GM18507 (cell line): ENCODE results near the gene LYL1.

Source experiments
- DNase-seq: peaks from one replicate; pipeline ENCODE4 v3.0.0; 2011; ENCODE audit warnings: low read depth; ENCODE audit not compliant: insufficient read length; ENCODE audit errors: extremely low spot score
- FAIRE-seq: peaks from 2 replicates; lab custom pipeline; 2011; peaks lifted over from hg19 to GRCh38; lab: Jason Lieb, UNC

Gene LYL1

DNA sequence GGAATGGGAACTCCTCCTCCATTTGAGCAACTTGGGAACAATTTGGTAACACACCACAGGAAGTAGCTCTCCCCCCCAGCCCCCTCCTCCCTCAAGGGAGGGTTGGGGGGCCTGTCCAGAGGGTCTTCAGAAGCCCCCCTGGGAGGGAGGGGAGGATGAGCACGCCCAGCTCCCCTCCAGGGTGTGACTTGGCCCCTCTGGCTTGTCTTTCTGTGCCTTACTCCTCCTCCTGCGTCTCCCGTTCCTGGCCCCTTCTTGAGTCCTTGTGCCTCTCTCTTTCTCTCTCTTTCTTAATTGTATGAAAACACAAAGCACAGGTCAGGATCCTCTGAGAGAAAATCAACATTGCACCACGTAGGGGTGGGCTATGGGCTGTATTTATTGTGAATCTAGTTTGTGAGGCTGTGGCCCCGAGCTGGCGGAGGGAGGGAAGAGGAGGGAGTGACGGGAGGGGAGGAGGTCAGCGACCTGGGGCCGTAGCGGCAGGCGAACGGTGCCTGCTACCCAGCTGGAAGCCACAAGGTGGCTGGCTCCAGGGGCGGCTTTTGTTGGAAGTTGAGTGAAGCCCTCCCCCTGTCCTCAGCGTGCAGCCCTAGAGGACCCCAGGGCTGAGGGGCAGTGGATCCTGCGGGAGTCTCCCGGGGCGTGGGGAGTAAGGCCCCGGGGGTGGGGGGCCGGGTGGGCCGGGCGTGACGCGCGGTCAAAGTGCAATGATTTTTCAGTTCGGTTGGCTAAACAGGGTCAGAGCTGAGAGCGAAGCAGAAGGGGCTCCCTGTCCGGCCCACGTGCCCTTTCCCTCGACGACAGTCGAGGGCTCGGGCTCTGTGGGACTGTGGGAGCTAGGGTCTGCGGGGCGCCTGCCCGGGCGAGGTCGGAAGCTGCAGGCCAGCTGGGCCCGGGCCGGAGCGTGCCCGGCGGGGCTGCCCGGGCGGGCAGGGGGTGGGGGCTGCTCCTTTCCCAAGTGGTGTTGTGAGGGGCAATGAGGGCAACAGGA lies 6.4 kb downstream of the LYL1 start:
- no peak for FAIRE-seq
- DNase-seq = no peak

DNA sequence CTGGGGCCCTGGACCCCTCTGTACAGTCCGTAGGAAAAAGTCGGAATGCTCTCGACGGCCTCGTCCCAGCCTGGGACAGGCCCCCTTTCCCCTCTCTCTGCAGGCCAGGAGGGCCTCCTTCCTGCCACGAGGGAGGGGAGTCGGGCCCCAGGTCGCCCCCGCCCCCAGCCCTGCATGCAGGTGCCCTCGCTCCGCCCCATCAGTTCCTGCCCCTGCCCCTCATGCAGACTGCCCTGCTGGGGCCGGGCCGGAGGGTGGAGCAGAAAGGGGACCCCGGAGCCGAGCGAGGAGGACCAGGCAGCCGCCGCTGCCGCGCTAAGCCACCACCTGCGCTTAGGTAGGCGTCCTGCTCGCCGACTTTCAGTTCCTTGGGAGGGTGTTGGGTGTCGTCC lies 7.3 kb downstream of the LYL1 start:
- no peak for FAIRE-seq
- DNase-seq = no peak

DNA sequence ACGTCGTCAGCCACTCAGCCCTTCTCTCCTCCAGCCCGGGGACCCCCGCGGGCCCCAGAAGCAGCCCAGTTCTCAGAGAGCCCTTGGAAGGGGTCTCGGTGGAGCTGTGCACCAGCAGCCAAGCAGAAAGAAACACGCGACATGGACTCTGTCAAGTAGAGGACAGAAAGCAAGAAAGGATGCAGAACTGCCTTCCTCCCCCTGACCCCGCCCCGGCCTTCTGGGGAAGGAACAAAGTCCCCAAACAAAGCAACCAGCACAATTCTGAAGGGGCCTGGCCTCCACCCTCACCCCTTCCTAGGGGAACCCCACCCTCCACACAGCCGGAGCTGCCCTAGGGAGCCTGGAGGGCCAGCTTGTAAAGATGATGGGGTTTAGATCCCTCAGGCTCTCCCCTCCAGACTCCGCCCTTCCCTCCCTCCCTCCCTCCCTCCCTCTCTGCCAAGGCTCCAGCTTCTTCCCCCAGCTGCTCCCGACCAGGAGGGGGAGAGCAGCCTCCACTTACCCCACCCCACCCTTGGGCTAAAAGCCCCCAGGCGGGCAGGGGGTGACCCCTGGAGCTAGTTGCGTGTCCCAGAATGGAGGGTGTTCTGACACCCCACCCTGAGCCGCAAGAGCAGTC lies 7.8 kb downstream of the LYL1 start:
- no peak for FAIRE-seq
- DNase-seq = no peak

DNA sequence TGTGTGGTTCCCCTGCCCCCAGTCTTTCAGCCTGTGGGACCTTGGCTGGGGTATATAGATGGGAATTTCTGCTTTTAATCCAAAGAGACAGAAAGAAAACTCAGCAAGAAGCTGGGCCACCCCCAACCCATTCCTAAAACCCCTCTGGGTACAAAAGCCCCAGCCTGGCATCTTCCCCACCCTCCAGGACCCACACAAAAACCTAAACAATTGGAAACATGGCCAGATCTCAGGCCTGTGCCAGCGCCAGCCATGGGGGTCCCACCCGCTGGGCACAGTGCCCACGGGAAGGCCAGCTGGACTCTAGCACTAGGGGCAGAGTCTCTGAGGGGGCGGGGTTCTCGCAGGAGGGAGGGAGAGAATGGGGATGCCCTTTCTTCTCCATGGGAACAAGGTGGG lies 8.6 kb downstream of the LYL1 start:
- no peak for DNase-seq
- no peak for FAIRE-seq

DNA sequence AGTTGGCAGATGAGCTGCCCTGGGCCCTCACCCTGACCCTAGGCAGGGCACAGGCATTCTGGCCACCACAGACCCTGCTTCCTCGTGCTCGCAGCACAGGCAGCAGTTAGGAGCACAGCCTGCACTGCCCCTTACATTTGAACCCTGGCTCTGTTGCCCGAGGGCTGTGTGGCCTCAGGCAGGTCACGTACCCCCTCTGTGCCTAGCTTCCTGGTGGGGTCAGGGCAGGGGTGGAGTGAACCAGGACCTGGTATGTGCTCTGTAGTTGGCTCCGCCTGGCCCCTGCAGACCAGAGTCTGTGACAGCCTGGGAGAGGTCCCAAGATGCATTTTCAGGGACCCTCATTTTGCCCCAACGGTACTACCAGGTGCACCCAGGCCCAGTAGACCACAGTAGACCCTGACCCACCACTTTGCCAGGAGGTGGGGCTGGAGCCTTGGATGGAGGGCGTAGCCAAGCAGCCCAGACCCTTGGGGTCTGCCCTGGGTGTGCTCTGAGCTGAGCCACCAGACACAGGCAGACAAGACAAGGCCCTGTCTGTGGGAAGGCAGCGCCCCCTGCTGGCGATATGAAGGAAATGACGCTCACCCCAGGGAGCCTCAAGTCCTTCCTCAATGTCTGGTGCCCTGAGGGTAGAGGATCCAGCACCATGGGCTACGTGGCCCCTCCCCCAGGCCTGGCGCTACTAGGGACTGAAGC lies 9.1 kb downstream of the LYL1 start:
- DNase-seq = peak; percentile 70
- peak; percentile 93 for FAIRE-seq

DNA sequence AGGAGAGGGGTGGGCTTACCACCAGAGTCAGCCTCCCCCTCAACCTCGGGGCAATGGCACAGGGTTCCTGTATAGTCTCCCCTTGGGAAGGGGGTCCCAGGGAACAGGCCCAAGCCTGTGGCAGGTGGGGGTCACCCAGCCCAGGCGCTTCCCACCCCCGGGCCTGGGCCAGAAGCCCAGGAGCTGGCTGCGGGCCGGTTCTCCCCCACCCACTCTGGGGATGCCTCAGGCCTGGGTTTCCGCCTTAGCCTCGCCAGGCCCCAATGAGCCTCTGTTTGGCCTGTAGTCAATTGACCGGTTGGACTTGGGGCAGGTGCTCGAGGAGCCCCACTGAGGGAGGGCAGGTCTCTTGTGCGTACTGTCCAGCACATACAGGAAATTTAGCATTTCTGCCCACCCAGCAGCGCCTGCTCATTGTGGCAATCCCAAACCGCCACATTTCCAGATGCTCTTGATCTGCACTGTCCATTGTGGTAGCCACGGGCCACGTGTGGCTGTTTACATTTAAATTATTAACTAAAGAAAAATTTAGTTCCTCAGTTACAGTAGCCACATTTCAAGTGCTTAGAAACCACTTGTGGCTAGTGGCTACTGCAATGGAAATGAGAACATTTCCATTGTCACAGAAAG lies 9.9 kb downstream of the LYL1 start:
- no peak for DNase-seq
- FAIRE-seq = no peak

DNA sequence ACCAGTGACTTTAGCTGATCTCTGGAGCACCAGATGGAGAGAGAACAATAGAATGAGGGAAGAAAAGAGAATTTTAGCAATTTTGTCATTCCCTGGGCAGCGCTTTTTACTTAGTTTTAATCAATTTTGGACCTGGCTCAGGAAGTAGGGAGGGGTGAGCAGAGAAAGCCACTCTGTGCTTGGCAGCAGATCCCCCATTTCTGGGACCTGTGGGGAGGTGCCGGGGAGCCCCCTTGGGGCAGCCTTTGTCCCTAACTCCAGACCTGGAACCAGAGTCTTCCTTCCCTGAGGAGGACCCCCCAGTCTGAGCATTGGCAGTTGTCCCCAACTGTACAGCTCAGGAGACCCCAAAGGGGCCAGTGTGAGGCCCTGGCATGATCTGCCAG lies 10.5 kb downstream of the LYL1 start:
- FAIRE-seq (no peak), DNase-seq (no peak)

DNA sequence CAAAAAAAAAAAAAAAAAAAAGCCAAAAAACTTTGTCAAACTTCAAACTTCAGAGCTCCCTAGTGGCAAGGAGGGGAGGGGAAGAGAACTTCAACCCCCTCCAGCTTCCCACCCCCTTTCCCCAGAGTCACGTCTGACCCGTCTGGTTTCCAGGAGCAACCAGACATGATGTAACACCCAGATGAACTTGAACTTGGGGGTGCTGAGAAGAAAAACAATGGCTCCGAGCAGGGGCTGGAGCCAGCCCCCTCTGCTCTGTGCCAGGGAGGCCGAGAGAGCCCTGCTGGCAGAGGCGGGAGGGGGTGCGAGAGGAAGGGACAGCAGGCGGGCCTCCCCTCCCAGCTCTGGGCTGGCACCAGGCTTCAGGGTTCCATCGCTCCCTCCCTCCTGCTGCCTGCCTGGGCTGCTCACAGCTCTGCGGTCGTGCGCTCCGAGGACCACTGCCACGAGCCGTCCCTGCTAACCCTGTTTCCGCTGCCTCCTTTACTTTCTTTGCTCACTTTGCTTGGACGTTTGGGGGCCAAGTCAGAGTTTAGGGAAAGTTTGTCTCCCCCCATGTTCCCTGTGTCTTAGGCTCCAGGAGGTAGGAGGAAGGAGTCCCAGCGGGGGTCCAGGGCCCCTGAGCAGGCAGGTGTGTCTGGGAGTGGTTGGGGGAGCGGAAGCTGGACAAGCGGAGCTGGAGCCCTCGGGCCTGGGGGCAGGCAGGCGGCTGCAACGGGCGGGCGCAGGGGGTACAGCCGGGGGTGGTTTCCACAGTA lies 11.1 kb downstream of the LYL1 start:
- FAIRE-seq (no peak), DNase-seq (no peak)

DNA sequence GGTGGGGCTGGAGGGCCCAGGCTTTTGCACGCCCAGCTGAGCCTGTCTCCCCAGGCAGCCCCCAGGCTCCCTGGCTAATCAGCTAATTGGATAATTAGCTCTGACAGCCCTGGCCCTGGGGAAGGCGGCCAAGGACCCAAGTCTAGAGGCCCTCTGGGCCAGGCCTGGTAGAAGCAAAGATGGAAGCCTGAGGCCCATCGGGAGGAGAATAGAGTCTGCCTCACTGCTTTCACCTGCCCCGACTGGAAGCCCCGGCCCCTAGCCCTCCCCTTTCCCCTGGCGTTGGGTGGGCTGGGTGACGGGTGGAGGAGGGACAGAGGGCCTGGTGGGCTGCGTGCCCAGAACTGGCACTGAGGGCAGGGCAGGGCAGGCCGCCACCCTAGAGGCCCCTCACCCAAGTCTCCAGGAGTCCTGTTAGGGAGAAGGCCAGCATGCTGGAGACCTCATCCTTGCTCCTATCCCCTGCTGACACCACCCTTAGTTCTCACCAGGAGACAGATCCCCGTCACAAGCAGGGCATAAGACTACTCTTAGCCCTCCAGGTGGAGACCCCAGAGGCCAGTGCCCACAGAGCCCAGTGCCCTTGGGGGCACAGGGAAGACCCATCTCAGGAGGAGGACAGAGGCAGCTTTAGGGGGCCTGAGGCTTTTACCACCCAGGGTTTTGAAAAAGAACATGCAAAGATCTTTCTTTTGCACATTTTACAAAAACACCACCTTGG lies 12.0 kb downstream of the LYL1 start:
- no peak for FAIRE-seq
- no peak for DNase-seq

DNA sequence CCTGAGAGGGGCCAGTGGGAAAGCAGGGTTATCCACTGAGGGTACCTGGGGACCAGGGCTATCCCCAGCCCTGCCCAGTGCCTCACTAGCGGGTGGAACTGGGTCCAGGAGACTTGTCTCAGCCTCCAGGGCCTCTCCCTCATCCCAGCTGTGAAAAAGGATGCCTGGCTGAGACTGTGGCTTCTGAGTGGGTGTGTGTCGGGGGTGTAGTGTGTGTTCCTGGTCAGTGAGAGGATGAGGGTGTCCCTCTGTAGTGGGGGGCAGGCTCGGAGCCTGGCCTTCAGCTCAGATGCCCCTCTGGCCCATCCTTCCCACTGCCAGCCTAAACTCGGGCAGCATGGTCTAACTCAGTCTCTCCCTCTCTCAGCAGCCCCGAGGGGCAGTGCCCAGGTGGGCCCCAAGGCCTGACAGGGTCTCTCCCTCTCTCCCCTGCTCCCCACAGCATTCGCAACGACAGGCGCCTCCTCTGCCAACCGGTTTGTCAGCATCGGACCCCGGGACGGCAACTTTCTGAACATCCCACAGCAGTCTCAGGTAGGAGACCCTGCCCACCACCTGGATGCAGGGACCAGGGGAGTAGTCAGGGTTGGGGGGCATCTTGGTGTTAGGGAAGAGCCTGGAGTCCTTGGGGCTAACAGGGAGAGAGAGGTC lies 12.7 kb downstream of the LYL1 start:
- FAIRE-seq (no peak), DNase-seq (no peak)

DNA sequence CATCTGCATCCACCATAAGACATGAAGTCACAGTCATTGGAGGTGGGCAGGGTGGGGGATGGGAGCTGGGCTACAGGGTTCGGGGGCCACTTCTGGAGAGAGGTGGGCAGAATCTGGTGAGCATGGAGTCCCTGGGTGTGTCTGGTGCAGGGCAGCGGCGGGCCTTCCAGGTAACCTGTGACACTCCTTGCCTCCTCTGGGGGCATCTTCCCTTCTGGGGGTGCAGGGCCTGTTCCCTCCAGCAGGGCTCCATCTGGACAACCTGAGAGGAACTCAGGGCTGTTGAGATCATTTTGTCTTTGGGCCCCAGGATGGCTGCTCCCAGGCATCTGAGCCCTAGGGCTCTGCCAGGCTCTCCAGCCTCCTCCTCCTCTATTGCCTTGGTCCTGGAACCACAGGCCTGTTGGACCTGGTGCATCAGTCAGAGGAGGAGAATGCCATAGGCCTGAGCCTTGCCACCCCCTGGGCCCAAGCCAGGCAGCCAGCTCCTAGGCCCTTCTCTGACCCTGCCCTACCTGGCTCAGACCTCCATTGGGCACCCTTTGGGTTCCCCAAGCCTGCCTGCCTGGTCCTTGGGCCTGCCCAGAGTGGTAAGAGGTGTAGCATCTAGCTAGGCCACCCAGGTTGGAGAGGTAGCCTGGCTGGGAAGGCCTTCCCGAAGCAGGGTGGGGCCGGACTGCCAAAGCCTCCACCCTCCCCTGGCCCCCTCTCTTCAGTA lies 13.4 kb downstream of the LYL1 start:
- DNase-seq (no peak), FAIRE-seq (no peak)

DNA sequence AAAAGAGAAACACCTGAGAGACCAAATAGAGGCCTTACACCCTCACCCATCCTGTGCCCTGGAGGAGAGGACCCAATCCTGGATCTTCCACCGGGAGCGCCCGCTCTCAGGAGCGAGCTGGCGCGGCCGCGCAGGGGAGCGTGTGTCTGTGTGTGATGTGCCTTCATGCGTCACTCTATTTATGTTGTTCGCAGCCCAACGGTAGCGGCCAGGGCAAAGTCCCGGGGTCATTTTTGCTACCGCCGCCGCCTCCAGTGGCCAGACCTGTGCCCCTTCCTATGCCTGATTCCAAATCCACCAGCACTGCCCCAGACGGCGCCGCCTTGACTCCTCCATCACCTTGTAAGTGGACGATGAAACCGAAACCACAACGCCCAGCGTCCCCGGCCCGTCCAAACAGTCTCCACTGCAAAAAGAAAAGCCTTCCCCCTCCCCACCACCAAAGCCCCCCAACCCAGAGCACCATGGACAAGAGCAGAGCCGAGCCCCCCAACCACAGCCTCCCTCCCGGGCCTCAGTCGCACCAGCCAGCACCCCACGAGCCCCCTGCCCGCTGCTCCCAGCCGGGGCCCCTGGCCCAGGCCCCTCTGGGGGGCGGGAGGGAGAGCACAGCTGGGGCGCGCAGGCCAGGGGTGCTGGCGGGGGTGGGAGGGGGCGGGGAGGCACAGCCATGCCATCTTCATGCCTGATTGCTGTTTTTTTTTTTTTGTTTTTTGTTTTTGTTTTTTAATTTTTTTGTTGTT lies 14.7 kb downstream of the LYL1 start:
- DNase-seq = no peak
- no peak for FAIRE-seq

DNA sequence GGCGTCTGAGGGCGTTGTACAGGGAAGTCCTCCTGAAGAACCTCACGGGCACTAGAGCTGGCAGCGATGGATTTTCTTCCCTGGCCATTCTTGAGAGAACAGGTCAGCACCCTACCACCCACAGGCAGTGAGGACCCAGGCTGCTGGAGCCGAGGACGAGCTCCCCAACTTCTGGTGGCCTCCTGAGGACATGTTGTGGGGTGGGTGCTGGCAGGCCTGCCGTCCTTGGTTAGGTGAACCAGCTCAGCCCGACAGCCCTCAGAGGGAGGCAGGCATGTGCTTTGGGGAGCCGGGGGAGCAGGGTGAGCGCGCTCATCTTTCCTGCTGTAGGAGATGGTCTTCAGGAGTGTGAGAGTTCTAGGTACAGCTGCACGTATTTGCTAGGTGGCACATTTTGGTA lies 15.4 kb downstream of the LYL1 start:
- DNase-seq (no peak), FAIRE-seq (no peak)

DNA sequence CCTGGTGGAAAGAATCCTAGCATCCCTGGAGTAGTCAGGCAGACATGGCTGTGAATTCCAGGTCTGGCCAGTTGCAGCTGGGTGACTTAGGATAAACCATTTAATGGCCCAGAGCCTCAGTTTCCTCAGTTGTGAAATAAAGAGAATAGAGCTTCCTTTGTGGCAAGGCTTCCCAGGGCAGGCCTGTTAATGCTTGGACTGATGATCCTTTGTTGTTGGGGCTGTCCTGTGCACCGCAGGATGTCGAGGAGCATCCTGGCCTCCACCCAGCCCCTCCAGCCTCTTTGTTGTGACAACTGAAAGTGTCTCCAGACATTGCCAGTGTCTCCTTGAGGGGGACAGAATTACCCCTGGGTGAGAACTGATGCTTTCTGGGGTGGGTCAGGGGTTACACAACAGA lies 16.3 kb downstream of the LYL1 start:
- DNase-seq = no peak
- no peak for FAIRE-seq

DNA sequence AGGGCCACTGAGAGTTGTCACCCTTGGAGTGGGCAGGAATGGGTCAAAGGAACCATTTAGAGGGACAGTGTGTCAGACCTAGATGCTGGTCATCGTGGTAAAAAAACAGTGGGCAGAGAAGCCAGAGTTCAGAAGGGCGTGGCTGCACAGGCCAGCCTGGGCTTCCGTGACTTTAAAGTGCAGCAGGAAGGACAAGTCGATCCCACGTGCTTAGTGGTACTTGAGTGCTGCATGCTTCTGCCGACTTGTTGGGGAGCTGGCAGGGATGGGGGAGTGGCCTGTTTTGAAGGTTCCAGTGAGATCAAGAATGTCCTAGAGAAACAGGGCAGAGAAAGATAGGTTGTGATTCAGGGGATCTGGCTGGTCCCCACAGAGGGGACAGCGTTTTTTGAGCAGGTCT lies 17.0 kb downstream of the LYL1 start:
- no peak for FAIRE-seq
- no peak for DNase-seq

DNA sequence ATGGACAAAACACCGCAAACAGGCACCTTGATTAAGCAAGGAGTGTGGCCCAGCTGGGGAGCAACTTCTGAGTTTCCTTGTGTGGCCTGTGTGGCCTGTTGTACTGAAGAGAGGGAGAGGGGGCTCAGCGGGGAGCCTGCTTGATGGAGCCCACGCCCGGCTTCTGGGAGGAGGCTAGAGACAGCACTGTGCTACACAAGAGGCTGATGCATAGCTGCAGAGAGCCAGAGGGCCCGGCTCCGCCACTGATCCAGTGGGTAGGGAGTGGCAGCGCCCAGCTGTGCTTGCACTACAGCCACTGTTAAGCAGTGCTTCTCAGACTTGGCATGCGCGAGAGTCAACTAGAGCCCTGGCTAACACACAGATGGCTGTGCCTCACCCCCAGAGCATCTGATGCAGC lies 19.0 kb downstream of the LYL1 start:
- DNase-seq (no peak), FAIRE-seq (no peak)

DNA sequence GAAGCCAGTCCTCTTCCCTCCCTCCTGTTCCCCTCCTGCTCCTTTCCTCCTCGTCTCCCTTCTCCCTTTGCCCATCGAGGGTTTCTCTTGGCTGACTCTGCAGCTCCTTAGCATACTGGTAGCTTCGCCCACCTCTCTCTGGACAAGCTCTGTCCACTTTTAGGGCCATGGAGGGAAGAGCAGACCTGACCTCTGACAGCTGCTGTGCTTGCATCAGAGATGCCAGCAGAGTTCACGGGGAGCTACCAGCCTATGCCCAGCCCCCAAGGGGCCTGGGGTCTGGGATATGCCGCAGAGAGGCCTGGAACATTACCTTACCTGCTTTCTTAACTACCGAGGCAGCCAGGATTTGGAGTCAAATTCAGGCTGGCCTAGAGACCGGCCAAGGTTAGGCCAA lies 19.7 kb downstream of the LYL1 start:
- no peak for DNase-seq
- no peak for FAIRE-seq
